SIG-M5 treated with dmso at 0.1 percent for 504 hours (cell line): ENCODE measurements around the gene TFAP2D.

ENCODE experiments used
- DNase-seq: peaks from one replicate; lab custom pipeline; 2025; ENCODE audit not compliant: unreplicated experiment; lab: John Stamatoyannopoulos, UW

The TFAP2D gene

DNA sequence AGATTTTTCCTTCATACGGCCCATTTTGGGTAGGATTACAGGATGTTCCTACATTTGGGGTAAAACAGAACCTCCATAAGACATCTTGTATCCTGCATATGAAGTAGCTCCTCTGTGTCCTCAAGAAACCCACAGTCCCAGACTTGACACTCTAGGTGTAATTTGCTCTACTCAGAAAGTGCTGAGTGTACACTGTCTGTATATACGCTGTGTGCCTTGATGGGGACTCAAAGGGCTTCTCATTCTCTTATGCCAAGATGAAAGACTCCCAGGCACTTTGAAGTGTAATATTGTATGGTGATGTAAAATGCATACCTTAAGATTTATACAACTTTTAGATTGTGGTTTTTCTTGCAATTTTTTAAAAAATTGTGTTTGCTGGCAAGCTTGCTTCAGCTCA is 5.2 kb downstream of the TFAP2D start:
- no peak for DNase-seq

DNA sequence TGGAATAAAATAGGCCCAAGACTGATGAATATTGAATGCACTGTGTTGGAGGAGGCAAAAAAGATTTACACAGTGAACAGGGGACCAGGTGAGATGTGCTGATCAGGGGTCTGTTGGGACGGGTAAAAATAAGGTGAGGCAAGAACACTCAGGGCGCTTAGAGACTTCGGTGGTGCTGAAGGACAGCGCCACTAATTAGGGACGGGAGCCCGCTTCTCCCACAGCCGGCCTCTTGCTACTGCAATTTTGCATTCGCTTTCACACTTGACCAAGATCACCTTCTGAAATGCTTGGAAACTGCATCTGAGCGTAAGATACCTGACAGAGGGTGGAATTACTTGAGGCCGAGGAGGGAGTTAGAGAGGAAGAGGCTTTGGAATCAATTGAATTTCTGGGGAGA is 7.3 kb downstream of the TFAP2D start:
- DNase-seq, result no peak

GRCh38 chr6:50721978-50722377 is 8.7 kb downstream of the TFAP2D start:
- DNase-seq, result no peak

DNA sequence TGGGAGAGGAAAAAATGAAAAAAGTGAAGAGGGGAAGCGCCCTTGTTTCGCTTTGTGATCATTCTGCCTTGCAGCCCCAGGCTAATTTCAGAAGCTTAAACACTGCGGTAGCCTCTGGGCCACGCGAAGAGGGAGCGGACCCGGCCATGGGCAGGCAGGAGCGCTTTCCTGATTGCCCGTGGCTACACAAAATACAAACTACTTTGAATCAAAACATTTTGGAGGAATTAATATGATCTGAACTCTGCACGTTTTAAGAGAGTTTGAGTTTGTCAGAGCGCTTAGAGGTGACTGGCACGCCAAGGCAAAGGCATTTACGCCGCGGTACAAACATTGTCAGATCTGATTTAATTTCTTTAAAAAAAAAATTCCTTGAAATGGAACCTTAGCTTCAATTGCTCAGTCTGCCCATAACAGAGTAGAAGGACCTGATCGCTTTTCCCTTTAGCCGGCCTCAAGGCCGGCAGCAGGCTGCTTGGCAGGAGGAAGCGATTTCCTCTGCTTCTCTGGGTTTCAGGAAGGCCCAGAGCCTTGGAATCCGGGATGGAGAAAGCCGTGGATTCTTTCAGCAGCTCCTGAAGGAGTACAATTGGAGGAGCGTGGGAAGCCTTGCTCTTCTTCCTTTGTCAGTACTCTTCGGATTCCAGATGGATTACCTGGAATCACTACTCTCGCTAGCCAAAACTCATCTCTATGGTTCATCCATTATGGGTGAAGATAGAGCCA is 9.7 kb downstream of the TFAP2D start:
- no peak for DNase-seq

DNA sequence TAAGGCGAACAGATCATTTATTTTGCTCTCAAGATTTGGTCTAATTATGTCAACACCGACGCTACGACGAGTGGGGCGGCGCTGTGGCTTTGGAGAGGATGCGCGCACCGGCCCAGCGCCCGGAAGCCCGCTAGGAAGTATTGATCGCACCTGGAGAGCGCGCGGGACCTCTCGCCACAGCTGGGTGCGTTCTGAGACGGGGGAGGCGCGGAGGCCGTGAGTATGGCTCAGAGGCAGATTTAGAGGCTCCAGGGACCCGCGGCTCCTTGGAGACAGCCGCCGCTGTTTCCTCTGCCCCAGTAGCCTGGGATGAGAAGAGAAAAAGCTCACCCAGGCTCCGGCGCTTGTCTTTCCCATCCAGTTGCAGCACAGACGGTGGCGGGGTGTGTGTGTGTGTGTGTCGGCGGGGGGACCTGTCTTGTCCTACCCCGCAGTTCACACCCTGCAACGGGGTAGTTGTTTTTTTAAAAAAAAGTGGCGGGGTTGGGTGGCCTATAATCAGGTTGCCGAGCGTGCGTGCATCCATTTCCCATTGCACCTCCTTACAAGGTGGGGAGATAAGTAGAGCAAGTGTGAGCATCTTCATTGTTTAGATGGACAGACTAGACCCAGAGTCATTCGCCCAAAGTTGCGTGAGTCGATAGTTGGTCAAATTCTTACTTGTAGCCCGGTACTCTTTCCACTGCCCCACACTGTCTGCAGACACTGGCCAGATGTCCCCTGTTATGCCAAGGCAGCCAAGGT is 11.2 kb downstream of the TFAP2D start:
- DNase-seq, result no peak

DNA sequence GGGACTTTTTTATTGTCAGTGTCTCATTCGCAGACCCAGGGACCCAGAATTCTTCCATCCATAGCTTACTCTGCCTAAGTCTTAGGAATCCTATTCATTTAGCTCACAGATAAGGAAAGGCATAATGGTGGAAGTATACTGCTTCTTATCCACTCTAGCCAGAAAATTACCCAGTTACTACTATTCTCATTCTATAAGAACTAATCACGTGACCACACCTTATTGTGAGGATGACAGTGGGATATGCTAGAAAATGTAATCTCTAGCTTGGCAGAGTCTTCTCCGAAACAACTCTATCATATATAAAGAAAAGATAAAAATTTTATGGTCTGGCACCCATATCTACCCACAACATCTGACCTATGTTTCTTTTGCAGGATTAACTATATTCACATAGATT is 21.2 kb downstream of the TFAP2D start:
- no peak for DNase-seq

DNA sequence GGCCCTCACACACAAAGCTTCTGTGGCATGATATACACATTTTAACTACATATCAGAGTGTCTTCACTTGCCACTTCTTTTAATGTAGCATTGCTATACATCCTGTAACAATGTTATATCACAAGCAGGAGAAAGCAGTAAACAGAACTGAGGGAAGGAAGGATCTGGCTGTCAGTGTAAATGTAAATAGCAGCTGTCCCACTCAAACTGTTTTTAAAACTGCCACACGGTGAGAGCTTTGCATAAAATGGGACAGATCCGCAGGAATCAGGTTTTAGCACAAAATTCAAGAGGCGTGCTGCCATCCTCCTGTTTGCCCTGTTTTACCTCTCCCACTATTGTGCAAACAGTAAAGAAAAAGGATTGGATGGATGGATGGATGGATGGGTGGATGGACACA is 28.8 kb downstream of the TFAP2D start:
- no peak for DNase-seq

GRCh38 chr6:50744976-50745375 is 31.6 kb downstream of the TFAP2D start:
- no peak for DNase-seq

DNA sequence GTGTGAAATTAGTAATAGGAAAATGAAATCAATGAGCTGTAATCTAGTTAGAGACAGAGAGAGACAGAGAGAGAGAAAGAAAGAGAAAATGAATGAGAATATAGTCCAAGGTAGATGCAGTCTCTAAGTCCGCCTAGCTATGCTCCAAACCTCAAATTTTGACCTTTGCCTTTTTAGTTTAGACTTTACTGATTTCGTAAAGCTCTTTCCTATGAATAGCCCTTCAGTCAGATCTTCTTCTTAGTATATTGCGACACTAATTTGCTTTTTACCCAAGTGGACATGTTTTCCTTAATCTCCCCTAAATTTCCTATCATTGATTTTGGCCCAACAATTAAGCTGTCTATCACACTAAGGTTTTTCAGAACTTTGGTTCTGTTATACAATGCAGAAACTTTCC is 49.5 kb downstream of the TFAP2D start:
- DNase-seq, result no peak

- DNase-seq, result no peak
Measured at GRCh38 chr6:50778696-50779095, 65.4 kb downstream of the TFAP2D start.

- DNase-seq, result no peak
Measured at GRCh38 chr6:50780382-50780781, 67.1 kb downstream of the TFAP2D start.

DNA sequence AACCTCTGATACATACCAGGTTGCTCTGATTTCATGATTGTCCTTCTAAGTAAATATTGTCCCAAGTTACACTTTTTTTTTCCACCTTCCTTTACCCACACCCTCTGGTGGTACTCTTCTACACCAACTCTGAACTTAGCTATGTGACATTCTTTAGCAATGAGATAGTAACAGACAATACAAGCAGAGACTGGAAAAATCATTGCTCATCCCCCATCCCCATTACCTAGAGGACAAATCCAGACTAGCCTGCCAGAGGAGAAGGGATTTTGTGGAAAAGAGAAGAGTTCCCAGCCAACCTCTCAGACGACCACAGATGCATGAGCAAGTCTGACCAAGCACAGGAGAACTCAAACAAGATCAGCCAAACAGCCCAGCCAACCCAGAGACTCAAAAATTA is 72.6 kb downstream of the TFAP2D start:
- DNase-seq, result no peak

GRCh38 chr6:50791900-50792508 is 78.7 kb downstream of the TFAP2D start:
- DNase-seq, result peak; percentile 15

DNA sequence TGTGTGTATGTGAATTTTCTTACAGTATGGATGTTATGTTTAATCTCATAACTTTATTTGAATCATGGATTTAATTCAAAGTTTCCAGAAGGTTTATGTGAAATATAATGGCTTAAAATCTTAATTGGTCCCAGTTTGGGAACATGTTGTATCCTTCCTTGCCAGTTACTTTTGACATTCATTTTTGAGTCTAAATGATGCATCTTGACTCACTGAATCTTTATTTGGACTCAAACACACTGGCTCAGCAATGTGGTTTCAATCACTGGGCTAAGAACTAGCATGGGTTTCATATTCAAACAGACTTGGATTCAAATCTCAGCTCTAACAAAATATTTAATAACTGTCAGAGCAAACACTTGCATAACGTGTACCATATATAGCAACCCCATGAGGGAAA is 79.4 kb downstream of the TFAP2D start:
- no peak for DNase-seq

GRCh38 chr6:50795574-50795973 is 82.2 kb downstream of the TFAP2D start:
- DNase-seq, result no peak

- DNase-seq, result no peak
Measured at GRCh38 chr6:50804283-50804682, 91.0 kb downstream of the TFAP2D start.

DNA sequence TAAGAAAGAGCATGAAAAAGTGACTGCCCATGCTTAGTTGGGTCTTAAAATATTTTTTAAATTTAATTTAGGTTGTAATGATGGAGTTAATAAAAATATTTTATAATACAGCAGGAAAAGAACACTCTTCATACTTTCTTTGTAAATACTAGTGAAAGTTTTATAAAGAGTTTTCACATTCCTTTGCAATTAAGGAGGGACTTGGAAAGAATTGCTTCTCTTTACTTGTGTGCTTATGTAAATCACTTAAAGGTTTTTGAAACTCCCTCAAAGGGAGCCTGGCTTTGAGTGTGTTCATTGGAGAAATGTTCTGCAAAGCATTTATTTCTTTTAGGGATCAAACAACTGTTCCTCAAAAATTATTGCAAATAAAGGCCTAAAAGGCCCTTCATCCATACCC is 93.7 kb downstream of the TFAP2D start:
- no peak for DNase-seq

DNA sequence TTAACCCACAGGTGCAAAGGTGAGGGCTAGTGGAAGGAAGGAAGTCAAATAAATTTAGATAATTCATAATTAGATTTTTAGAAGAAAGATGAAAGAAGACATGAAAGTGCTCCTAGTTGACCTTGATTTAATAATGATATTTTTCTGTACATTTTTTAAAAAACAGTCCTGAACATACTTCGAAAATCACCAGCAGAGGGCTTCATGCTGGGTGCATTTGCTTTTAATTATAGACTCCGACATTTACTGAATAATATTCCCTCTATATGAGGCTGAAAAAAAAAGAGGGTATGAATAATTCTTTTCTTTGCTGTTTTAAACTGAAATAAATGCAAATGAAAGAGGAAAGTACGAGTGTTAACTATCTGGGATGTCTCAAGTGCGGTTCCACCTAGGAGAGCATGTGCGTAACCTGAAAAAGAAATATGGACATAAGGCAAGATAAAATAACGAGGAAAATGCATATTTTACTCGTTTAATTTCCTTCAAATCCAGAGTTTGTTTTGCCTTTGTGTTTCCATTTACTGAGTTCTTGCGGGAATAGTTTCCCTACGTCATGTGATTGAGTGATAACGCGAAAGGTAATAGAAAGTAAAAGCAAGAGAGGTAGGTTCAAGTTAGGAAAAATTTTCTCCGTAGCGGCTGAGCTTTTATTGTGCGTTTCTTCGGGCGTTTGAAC is 102.2 kb downstream of the TFAP2D start:
- peak; percentile 13 for DNase-seq

DNA sequence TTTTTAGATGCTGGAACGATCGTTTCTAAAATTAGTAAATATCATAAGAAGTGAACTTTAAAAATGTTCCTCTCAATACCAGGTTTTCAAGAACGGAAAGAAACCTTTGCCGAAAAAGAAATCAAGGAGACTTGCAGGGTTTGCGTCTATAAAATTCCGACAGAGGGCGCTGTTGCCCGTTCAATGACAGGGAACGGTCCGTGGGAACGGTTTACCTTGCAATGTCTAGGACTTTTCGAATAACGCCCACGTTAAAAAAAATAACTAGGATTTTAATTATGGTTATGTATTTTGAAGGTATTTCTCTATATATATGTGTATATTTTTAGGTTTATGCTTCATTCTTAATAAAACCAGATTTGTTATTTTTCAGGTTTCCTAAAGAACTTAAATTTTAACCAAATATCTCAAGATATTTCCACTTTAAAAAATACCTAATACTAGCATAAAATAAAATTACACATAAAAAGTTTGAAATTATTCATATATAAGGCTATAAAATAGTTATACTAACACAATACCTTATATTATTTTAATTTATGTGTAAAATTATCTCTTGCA is 102.9 kb downstream of the TFAP2D start:
- DNase-seq, result peak; percentile 36

DNA sequence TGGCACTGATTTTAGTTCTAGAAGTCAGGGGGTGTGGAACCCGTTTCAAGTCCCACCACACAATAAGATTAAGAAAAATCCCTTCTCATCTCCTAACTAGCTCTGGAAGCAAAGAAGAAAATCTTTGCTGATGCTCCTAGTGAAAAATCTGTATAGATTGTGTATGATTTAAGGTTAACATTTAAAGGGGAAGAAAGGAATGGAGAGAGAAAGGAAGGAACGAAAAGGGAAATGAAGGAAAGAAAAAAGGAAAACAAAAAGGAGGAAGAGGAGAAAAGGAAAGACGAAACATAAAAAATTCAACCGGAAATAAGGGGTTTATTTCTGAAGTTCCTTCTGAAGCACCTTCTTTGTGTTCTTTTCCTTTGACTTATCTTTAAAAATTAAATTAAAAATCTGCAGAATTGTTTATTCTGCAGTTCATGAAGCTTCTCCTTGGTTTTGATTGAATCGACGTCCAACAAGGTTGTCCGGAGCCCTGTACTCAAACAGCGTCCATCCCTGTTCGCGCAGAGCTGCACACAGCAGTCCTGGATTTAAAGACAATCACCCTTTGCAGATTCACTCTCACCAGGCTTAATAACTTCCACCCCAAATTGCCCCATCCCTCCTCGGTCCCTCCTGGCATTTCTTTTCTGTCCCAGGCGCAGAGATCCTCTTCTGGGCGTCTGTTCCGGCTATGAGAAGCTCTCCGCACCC is 103.8 kb downstream of the TFAP2D start:
- DNase-seq, result no peak

DNA sequence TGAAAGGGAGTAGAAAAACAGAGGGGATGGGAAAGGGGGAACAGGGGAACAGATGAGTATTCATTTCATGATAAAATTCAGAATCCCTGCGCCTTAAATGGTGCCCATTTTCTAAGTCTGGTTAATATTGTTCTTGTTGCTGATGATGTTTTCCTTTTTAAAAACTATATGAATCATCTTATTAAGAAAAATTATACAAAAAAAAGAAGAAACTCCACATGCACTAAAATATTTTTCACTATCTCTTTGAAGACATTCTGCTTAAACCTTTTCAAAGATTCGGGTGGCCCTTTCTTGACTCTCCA is 104.3 kb downstream of the TFAP2D start:
- DNase-seq, result no peak
